ENCODE measurements around the gene SSU72. TPM values are rescaled to one million over a fixed set of nuclear protein-coding genes. Genes with fewer than 3 reads are reported as not detected.

The SSU72 gene
- total RNA-seq, 1 donor from 2014 or later = 32.9 TPM

DNA sequence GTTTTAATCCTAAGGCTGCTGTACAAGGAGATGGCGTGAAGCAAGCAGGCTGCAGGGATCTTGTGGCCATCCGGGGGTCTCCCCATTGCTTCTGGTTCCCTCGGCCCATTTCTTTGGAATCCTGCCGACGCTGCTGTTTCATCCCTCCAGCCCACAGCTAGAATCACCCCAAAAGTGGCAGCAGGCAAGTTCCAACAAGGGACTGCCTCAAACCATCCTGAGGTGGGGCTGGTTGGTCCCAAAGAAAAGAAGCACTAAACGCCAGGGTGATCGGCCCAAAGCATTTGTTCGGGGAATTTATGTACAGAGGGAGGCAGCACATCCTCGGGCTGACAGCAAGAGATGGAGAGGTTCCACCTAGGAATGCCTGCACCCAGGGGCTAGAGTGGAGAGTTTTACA, 36.1 kb upstream of the SSU72 start:
- no peak for DNase-seq

DNA sequence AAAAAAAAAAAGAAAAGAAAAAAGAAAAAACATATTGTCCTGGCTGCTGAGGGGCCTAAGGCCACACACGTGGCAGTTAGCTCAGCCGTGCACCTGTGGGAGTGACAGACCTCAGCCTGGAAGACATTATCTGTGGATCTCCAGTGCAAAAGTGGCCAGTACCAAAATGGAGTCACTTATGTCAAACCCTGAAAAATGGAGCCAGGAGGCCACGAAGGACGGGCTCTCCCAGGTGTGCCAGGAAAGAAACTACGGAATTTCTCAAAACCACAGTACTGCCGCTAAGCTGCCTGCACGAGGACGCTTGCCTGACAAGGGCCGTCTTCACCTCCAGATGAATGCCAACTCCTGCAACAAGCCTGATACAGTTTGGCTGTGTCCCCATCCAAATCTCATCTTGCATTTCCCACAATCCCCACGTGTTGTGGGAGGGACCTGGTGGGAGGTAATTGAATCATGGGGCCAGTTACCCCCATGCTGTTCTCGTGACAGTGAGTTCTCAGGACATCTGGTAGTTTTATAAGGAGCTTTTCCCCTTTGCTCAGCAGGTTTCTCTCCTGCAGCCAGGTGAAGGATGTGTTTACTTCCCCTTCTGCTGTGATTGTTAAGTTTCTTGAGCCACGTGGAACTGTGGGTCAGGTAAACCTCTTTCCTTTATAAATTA, 35.3 kb upstream of the SSU72 start:
- no peak for DNase-seq

DNA sequence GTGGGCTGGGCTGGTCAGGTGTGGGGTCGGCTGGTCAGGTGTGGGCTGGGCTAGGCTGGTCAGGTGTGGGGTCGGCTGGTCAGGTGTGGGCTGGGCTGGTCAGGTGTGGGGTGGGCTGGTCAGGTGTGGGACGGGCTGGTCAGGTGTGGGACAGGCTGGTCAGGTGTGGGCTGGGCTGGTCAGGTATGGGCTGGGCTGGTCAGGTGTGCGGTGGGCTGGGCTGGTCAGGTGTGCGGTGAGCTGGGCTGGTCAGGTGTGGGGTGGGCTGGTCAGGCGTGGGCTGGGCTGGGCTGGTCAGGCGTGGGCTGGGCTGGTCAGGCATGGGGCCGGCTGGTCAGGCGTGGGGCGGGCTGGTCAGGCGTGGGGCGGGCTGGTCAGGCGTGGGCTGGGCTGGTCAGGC, 31.6 kb upstream of the SSU72 start:
- DNase-seq = no peak

DNA sequence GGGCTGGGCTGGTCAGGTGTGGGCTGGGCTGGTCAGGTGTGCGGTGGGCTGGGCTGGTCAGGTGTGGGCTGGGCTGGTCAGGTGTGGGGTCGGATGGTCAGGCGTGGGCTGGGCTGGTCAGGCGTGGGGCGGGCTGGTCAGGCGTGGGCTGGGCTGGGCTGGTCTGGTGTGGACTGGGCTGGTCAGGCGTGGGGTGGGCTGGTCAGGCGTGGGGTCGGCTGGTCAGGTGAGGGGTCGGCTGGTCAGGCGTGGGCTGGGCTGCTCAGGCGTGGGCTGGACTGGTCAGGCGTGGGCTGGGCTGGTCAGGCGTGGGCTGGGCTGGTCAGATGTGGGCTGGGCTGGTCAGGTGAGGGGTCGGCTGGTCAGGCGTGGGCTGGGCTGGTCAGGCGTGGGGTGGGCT, 31.1 kb upstream of the SSU72 start:
- no peak for DNase-seq

DNA sequence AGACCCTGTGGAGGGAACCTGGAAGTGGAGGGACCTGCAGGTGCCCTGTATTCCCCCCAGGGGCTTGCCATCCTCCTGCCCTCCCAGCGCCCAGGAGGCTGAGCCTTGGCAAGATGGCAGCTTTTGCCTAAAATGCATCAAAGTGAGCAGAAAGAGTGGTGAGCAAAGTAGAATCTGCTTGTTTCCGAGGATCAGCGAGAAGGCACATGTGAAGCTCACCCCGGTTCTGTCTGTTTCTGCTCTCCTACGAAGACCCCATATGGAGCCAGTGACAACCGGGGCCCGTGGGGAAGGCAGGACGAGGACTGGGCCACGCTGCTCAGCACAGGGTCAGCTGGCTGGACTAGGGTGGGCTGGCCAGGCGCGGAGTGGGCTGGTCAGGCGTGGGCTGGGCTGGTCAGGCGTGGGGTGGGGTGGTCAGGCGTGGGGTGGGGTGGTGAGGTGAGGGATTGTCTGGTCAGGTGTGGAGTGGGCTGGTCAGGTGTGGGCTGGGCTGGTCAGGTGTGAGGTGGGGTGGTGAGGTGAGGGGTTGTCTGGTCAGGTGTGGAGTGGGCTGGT, 30.4 kb upstream of the SSU72 start:
- no peak for DNase-seq

DNA sequence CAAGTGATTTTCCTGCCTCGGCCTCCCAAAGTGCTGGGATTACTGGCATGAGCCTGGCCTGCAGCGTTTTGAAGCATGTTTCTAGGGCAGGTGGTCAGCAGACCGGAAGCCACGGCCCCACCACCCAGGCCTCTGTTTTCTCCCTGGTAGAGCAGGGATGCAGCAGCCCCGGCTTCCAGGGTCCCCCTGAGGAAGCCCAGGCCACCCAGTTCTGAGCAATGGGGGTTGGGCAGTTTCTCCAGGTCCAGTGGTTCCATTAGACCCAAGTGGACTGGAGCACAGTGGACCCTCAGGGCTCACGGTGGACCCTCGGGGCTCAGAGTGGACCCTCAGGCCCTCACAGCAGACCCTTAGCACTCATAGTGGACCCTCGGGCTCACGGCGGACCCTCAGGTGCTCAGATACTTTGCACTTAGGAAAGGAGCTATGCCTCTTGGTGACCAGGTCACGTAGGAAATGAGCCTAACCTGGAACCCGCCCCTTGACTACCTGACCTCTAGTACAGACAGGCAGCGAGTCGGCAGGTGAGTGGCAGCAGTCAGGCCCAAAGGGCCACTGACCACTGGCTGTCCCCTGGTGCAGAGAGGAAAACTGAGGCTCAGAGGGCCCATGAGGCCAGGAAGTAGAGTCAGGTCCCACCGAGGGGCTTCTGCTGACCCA, 29.8 kb upstream of the SSU72 start:
- DNase-seq = no peak

DNA sequence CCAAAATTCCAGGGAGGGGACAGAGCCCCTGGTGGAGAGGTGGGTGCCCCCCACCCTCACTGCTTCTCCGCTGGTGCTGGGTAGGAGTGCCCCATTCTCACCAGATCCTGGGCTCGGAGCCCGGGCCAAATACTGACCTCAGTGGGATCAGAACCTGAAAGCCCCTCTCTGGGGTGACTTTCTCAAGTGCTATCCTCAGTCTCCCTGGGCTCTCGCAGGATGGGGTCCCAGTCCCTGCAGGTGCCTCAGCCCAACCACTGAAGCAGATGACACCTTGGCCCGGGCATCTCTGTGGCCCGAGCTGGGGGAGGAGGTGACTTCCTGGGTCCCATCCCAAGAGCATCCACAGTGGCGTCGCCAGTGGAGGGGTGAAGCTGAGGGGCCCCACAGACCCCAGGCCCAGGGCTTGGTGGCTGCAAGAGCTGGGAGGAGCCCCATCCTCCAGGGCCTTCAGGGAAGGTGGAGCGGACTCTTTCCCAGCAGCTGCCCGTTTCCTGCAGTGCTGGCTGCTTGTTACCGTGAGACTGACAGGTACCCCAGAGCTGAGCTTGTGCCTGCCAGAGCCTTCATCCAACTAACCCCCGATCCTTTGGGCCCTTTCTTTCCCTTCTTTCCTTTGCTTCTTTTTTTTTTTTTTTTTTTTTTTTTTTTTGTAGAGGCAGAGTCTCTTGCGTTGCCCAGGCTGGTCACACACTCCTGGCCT, 29.2 kb upstream of the SSU72 start:
- DNase-seq = no peak

DNA sequence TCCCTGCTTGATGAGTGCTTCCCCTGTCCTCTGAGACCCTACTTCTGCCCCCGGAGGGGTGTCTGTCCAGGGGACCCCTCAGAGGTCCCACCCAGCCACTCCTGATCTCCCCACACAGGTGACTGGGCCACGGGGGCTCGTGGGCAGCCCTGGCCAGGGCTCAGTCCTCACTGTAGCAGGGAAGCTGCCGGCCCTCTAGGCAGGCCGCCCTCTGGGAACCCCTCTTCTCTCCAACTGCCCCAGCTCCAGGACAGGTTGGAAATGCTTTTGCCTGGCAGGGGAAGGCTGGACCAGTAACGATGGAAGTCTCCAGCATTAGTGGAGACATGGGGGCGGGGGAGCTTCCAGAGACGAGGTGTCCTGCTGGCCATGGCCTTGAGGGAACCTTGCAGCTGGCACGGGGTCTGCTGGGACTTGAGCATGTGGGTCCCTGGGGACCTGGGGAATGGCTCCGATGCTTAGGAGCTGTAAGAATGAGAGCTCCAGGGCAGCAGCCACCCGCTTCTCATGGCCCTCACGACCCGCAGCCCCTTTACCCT, 28.4 kb upstream of the SSU72 start:
- no peak for DNase-seq

DNA sequence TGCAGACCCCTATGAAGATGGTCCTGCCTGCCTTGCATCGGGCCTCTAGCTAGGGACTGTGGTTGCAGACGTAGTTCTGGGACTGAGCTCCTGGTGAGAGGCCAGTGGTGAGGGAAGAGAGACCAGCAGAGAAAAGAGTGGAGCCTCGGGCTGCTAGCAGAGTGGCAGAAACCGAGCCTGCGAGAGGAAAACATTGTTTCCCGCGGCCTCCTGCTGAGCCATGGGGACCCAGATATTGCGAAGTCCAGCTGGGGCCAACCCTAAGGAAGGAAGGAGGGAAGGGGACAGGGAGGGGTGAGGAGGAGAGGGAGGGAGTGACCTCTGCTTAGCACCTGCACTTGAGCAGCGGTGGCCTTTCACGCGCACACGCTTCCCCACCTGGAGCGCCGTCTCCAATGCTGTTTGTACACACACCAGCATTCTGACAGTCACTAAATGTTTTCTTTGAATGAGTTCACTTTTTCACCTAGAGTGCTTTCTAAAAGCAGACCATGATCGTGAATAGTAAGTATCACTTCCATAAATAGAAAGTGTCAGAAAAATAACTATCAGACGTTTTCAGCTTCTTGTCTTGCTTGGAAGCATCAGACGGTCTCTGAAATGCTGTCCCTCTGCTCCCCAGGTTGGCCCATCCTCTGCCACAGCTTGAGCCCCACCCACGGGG, 27.8 kb upstream of the SSU72 start:
- no peak for DNase-seq

DNA sequence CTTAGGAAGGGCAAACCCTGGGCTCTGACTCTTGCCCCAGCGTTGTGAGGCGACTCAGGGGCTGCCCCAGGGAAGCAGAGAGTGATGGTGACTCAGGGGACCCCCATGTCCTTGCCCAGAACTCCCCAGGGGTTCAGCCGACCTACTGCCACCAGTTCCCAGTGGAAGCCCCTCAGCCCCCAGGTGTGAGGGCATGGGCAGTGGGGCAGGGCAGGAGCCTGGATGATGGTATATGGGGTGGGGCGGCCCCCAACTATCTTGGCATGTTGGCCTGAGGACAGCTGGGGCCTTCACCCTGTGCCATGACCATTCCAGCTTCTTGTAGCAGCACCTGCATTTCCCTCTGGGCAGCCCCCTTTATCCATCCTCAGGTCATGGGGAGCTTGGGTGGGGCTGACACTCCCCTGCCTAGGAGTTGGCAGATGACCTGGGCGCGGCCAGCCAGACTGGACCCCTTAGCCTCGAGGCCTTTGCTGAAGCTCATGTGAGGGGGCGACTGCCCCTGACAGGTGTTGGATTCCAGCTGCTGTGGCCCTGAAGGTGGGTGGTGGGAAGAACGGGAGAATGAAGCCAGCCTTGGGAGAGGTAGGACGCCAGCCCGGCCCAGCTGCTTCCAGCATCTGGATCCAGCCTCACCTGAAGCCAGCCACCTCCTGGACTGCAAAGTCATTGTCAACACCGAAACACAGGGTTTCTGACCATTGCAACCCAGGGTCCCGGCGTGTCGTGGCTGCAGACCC, 27.1 kb upstream of the SSU72 start:
- DNase-seq = no peak

DNA sequence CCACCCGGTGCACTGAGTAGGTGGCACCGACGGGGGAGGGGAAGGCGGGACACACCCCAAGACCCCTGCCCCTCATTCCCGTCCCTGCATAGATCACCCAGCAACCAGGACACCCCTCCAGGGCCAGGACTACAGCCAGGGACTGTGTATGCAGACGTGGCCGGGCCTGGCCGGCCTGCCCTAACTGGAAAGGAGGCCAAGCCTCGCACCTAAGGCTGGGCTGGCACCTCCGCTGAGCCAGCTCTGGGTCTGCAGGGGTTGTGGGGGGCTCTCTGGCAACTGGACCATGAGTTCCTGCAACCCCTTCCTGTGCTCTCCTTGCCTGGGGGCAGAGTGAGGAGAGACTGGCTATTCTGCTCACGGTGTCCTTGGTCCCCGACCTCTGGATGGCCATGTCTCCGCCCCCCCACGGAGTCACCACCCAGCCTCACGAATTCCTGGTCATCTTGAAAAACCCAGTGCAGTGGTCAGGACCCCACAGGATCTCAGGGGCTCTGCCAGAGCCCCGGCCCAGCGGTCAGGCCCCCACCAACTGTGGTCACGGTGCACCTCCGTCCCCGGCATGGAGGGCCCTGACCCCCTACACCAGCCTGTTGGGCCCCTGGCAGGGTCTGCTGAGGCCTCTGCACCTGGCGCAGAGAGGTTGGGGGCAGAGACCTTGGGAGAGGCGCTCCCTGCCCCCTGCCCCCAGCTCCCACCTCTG, 26.3 kb upstream of the SSU72 start:
- DNase-seq = no peak

DNA sequence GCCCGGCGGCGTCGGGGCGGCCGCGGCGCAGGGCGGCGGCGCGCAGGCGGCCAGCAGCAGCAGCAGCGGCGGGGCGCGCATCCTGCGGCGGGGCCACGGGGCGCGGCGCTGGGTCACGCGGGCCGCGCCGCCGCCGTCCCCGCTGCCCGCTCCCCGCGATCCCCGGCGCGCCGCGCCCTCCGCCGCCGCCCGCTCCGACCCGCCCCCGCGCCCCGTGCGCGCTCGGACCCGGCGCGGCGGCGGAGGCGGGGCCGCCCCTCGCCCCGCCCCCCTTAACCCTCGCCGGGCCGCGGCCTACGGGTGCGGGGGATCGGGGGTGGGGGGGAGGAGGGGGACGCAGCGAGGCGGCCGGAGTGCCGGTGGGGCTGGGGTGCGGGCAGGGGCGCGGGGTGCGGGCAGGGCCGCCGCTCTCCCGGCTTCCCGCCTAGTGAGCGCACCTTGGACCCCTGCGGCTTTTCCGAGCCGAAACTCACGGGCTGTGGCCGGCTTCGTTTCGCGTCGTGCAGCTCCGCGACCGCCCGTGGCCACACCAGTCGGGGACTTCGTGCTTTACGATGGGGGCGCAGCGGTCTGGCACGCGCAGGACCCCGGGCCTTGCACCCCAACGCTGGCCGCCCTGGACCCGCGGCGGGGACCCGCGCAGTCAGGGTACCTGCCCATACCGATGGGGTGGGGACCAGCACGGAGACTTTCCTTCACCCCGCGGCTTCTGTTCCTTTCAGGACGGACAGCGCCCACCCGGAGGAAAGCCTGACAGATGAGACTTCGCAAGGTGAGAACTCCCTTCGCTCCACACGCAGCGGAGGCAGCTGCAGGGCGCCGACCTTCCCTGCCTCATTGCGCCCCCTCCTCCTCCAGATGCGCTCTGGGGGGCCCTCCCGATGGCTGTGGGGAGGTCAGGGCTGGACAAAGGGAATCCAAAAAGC, 25.5 kb upstream of the SSU72 start, which contains the start of gene FNDC10:
TSS of gene FNDC10 (minus strand) at position 201 of the 926 bp plus-strand sequence. CDS start at position 81, 120 bp downstream.
- no peak for DNase-seq

DNA sequence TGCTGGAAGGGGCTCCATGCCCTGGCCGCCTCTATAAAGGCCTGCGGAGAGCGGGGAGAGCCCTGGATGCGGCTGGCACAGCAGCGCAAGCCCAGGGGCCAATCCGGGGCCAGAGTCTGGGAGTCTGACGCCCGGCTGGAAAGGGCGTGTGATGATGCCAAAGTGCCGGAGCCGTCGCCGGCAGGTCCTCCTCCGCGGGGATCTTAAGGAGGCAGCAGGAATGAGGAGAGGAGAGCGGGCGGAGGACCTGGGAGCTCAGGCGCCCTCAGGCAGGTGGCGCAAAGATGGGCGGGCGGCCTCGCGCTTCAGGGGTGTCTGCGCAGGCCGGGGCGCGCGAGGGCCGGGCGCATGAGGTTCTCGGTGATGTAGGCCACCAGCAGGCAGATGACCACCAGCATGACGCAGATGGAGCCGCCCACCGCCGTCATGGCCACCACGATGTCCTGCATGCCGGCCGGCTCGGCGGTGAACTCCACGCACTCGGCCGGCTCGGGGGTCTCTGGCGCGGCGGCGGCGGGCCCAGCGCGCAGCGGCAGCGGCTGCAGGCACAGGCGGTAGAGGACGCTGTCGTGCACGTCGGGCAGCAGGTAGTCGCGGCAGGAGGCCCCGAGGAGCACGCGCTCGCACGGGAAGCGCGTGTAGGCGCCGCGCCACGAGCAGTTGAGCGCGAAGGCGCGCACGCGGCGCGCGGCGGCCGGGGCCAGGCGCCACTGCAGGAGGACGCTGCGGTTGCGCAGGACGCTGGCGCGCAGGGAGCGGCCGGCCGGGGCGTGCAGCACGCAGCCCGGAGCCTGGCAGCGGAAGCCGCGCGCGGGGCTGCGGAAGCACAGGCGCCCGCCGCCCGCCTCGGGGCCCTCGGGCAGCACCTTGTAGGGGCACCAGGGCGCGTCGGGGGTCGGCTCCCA, 24.6 kb upstream of the SSU72 start:
- DNase-seq = no peak

DNA sequence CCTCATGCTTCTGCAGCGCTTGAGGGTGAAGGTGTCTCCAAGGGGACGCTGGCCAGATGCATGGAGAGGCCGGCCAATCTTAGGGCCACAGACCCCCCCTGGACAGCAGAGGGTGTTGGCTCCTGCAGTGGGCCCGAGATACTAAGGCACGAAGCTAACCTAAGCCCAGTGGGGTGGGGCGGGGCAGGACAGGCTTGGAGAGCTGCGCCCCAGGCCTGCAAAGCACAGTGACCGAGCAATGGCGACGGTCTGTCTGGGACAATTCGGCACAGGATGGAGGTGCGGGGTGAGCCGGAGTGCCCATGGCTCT, 24.0 kb upstream of the SSU72 start:
- no peak for DNase-seq

DNA sequence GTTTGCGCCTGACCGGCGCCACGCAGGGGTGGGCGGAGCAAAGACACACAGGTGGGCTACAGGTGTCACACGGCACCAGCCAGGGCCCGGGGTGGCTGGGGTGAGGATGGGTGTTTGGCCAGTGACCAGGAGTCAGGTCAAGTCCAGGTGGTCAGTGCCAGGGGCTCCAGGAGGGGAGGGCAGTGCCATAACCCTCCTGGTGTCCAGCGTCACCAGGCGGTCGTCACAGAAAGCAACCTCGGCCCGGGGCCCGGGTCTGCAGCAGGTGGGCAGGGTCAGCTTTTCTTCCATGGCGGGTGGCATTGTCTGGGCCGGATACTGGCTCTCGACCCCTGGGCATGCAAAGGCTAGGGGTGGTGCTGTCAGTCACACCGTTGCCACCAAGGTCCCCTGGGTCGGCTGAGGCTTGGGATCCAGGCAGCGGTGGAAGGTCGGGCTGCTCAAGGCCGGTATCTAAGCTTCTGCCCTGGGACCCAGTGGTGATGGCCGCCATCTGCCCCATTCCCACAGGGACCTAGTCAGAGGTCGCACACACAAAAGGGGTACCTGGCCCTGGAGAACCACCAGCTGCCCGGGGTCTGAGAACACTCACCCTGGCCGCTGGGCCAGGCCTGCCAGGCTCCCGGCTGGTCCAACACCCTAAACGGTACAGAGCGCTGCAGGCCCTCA, 23.5 kb upstream of the SSU72 start:
- no peak for DNase-seq

DNA sequence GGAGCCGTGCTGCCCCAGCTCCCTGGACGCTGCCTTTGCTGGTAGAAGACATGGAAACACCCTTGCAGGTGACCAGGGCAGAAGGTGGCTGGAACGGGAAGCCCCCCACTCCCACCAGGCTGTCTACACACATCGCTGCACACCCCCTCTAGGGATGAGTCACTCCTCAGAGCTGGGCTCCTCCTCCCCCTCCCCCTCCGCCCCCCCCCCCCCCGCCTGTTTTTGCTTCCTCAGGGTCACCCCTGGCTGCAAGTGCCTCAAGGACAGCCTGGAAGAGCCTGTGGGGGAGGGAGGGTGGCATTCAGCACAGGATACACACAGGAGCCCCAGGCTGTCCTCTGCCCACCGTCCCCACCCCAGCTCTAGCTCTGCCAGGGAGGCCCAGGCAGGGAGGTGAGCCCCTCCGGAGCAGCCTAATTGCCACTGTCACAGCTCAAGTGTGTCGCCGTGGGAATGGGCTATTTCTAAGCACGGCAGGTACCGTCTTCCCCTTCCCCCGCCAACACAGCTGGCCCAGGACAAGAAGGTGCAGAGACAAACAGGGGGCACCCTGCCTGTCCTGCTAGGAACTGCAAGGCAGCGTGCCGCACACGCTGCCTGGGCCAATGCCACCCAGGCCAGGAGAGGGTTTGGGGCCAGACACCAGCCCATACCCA, 22.7 kb upstream of the SSU72 start:
- DNase-seq = no peak

DNA sequence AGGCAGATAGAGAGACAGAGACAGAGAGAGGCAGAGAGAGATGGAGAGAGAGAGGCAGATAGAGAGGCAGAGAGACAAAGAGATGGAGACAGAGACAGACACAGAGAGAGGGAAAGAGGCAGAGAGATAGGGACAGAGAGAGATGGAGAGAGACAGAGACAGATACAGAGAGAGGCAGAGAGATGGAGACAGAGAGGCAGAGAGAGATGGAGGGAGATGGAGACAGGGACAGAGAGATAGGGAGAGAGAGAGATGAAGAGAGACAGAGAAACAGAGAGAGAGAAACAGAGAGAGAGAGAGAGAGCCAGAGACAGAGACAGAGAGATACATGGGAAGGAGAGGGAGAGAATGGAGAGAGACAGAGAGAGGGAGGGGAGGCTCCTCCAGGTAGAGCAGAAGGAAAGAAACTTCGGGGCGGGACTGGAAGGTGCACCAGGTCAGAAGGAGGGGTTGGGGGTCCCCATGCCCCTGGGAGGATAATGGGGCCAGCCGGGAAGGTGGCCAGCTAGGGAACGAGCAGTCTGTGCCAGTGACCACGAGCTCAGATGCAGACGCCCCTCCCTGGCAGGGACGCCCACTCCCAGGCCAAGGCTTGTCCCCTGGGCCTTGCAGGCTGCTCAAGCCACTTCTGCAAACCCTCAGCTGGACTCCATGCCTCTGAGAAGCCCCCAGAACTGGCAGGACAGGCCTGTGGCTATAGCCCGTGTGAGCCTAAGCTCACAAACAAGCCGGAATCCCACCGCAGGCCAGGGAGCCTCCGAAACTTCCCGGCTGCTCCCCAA, 22.0 kb upstream of the SSU72 start:
- DNase-seq = no peak
